Measurements from ENCODE around the gene PACC1.

PACC1 gene

DNA sequence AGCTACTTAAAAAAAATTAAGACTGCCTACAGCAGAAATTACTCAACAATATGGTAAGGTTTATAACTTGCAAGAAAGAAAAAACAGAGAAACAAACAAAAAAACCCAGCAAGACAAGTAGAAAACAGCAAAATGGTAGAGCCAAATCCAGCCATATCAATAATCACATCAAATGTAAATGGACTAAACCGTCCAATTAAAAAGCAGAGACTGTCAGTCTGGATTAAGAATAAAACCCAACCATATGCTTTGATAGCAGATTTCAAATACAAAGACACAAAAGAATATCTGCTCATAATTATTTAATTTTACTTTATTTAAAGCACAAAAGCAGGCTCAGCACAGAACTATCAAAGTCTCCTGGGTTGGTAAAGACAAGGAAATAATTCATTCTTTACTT lies 17.5 kb downstream of the PACC1 start:
- POLR2A ChIA-PET: no interaction called here
- H3K27ac ChIP-seq (ENCODE audit: extremely low read depth, low read depth, low read length): no peak overlapping the region
- TF ChIP-seq ZNF658 (tag by site-specific recombination; IDR thresholded peaks at IDR 0.05) (no peak), ZBTB49 (tag by site-specific recombination; IDR thresholded peaks at IDR 0.05; ENCODE audit: low read depth) (no peak), GLIS1 (tag by site-specific recombination; IDR thresholded peaks at IDR 0.05) (no peak), ZNF184 (tag by site-specific recombination; IDR thresholded peaks at IDR 0.05) (no peak), ZNF10 (tag by site-specific recombination; IDR thresholded peaks at IDR 0.05) (no peak), ZNF585B (tag by site-specific recombination; IDR thresholded peaks at IDR 0.05) (no peak), ZNF837 (tag by site-specific recombination; IDR thresholded peaks at IDR 0.05) (no peak), ZNF394 (tag by site-specific recombination; IDR thresholded peaks at IDR 0.05; ENCODE audit: borderline replicate concordance) (no peak), ZNF174 (tag by site-specific recombination; IDR thresholded peaks at IDR 0.05) (no peak), ZNF416 (tag by site-specific recombination; IDR thresholded peaks at IDR 0.05) (no peak)
- TF ChIP-seq, protein P1, sequence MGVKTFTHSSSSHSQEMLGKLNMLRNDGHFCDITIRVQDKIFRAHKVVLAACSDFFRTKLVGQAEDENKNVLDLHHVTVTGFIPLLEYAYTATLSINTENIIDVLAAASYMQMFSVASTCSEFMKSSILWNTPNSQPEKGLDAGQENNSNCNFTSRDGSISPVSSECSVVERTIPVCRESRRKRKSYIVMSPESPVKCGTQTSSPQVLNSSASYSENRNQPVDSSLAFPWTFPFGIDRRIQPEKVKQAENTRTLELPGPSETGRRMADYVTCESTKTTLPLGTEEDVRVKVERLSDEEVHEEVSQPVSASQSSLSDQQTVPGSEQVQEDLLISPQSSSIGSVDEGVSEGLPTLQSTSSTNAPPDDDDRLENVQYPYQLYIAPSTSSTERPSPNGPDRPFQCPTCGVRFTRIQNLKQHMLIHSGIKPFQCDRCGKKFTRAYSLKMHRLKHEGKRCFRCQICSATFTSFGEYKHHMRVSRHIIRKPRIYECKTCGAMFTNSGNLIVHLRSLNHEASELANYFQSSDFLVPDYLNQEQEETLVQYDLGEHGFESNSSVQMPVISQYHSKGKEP (tag by site-specific recombination; IDR thresholded peaks at IDR 0.05): no peak
- no peaks in the 10 kb centered on the region for H3K4me1 ChIP-seq (ENCODE audit: control insufficient read depth, insufficient read depth, low read length)
- CTCF ChIA-PET: interaction anchor here (1.5 kb wide), 1 partner anchor 59 kb away, joined by 4 read pairs; no protein-coding TSS in a partner anchor
- no peak overlapping the region for H3K4me3 ChIP-seq (ENCODE audit: low read depth, low read length)
- no peaks in the 10 kb centered on the region for H3K9me3 ChIP-seq (ENCODE audit: control insufficient read depth, insufficient read depth, low read depth, low read length)
- peaks cover 0 to 20% of the 10 kb centered on the region in 2 experiments; a peak in 2 of 3 replicates for H3K36me3 ChIP-seq (ENCODE audit: control insufficient read depth in 2 of 2, insufficient read depth in 1 of 2, low read length in 2 of 2)

DNA sequence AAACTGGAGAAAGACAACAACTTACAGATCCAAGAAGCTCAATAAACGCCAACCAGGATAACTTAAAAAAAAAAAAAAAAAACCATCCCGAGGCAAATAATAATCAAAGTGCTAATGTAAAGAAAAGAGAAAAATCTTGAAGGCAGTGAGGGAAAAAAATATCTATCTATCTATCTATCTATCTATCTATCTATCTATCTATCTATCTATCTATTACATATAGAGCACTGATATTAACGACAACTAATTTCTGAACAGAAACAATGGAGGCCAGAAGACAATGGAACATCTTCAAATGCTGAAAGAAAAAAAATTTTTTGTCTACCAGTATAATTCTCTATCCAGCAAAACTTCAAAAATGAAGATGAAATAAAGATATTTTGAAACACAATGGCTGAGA lies 18.0 kb downstream of the PACC1 start:
- H3K27ac ChIP-seq (ENCODE audit: extremely low read depth, low read depth, low read length): no peak overlapping the region
- no peak overlapping the region for H3K4me3 ChIP-seq (ENCODE audit: low read depth, low read length)
- POLR2A ChIA-PET: no interaction called here
- no peaks in the 10 kb centered on the region for H3K4me1 ChIP-seq (ENCODE audit: control insufficient read depth, insufficient read depth, low read length)
- no peaks in the 10 kb centered on the region for H3K9me3 ChIP-seq (ENCODE audit: control insufficient read depth, insufficient read depth, low read depth, low read length)
- CTCF ChIA-PET: interaction anchor here (1.5 kb wide), 1 partner anchor 59 kb away, joined by 4 read pairs; no protein-coding TSS in a partner anchor
- peaks cover 0 to 16% of the 10 kb centered on the region in 2 experiments; a peak in 2 of 3 replicates for H3K36me3 ChIP-seq (ENCODE audit: control insufficient read depth in 2 of 2, insufficient read depth in 1 of 2, low read length in 2 of 2)
- no peak for TF ChIP-seq ZBTB7A (tag by site-specific recombination; IDR thresholded peaks at IDR 0.05; ENCODE audit: low read depth)
- TF ChIP-seq ZNF398 (tag by site-specific recombination; IDR thresholded peaks at IDR 0.05): no peak
- peak; percentile 77 for TF ChIP-seq SETDB1 (IDR thresholded peaks at IDR 0.05; ENCODE audit: insufficient read length, low read length)
- no peak for TF ChIP-seq ZNF571 (tag by site-specific recombination; IDR thresholded peaks at IDR 0.05)
- TF ChIP-seq ZNF362 (tag by site-specific recombination; IDR thresholded peaks at IDR 0.05): 0 out of 2 replicates have a peak, but pooled peaks have one; percentile 20
- TF ChIP-seq ZNF830 (tag by site-specific recombination; IDR thresholded peaks at IDR 0.05; ENCODE audit: low read depth): no peak
- TF ChIP-seq HOXD13 (CRISPR knock-in tag; IDR thresholded peaks at IDR 0.05; ENCODE audit: borderline replicate concordance): no peak
- TF ChIP-seq ZNF558 (tag by site-specific recombination; IDR thresholded peaks at IDR 0.05): peak; percentile 61; the same call in 1 of the 2 replicates
- TF ChIP-seq, protein P2, sequence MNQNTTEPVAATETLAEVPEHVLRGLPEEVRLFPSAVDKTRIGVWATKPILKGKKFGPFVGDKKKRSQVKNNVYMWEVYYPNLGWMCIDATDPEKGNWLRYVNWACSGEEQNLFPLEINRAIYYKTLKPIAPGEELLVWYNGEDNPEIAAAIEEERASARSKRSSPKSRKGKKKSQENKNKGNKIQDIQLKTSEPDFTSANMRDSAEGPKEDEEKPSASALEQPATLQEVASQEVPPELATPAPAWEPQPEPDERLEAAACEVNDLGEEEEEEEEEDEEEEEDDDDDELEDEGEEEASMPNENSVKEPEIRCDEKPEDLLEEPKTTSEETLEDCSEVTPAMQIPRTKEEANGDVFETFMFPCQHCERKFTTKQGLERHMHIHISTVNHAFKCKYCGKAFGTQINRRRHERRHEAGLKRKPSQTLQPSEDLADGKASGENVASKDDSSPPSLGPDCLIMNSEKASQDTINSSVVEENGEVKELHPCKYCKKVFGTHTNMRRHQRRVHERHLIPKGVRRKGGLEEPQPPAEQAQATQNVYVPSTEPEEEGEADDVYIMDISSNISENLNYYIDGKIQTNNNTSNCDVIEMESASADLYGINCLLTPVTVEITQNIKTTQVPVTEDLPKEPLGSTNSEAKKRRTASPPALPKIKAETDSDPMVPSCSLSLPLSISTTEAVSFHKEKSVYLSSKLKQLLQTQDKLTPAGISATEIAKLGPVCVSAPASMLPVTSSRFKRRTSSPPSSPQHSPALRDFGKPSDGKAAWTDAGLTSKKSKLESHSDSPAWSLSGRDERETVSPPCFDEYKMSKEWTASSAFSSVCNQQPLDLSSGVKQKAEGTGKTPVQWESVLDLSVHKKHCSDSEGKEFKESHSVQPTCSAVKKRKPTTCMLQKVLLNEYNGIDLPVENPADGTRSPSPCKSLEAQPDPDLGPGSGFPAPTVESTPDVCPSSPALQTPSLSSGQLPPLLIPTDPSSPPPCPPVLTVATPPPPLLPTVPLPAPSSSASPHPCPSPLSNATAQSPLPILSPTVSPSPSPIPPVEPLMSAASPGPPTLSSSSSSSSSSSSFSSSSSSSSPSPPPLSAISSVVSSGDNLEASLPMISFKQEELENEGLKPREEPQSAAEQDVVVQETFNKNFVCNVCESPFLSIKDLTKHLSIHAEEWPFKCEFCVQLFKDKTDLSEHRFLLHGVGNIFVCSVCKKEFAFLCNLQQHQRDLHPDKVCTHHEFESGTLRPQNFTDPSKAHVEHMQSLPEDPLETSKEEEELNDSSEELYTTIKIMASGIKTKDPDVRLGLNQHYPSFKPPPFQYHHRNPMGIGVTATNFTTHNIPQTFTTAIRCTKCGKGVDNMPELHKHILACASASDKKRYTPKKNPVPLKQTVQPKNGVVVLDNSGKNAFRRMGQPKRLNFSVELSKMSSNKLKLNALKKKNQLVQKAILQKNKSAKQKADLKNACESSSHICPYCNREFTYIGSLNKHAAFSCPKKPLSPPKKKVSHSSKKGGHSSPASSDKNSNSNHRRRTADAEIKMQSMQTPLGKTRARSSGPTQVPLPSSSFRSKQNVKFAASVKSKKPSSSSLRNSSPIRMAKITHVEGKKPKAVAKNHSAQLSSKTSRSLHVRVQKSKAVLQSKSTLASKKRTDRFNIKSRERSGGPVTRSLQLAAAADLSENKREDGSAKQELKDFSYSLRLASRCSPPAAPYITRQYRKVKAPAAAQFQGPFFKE (tag by site-specific recombination; IDR thresholded peaks at IDR 0.05; ENCODE audit: borderline replicate concordance): no peak
- TF ChIP-seq ZNF529 (tag by site-specific recombination; IDR thresholded peaks at IDR 0.05; ENCODE audit: insufficient replicate concordance): peak; percentile 24

Measured in HEK293 (cell line).